Large intestine (tissue), 3 donors: ENCODE data around the gene TMTC1. TPM values are rescaled to one million over a fixed set of nuclear protein-coding genes. Genes with fewer than 3 reads are reported as not detected.

Source experiments
- DNase-seq, 2 donors: peaks; one replicate each; pipeline versions ENCODE4 v3.0.0 to v3.0.0-alpha.2; 2013
- H3K27ac ChIP-seq: one replicate; pipeline ENCODE4 v1.5.1; 2013; ENCODE audit warnings: low read length
- H3K27me3 ChIP-seq: 2 replicates; pipeline ENCODE4 v1.6.1; 2013; ENCODE audit warnings: low read length; ENCODE audit not compliant: control insufficient read depth, insufficient read depth
- H3K36me3 ChIP-seq: 2 replicates; pipeline ENCODE4 v1.6.1; 2013; ENCODE audit warnings: low read length; ENCODE audit not compliant: control insufficient read depth, insufficient read depth
- H3K4me1 ChIP-seq: one replicate; pipeline ENCODE4 v1.6.1; 2013; ENCODE audit warnings: low read length; ENCODE audit not compliant: control insufficient read depth, insufficient read depth
- H3K4me3 ChIP-seq: one replicate; pipeline ENCODE4 v1.5.1; 2013; ENCODE audit warnings: low read length
- H3K9me3 ChIP-seq: one replicate; pipeline ENCODE4 v1.6.1; 2013; ENCODE audit warnings: mild to moderate bottlenecking, low read depth, low read length, moderate library complexity; ENCODE audit not compliant: control insufficient read depth
- WGBS: methylation state at CpG from one replicate; pipeline ENCODE4 v1.1.5; 2013; ENCODE audit warnings: low lambda C conversion rate; ENCODE audit not compliant: insufficient coverage; 5-methylcytosine and 5-hydroxymethylcytosine counted together
- polyA plus RNA-seq: library from polyadenylated mRNA; unstranded; fragments of 120-200 nt; gene quantifications from one replicate; pipeline ENCODE4 v1.2.1, GENCODE V29; 2013

TMTC1 gene
- polyA plus RNA-seq, 1 donor = 4.0 TPM

GRCh38 chr12:29544428-29545101, 239.2 kb downstream of the TMTC1 start:
- WGBS = no CpG with 5 or more reads among the region's 6 CpGs
- H3K4me3 ChIP-seq = no peak overlapping the region
- no peaks in the 10 kb centered on the region for H3K9me3 ChIP-seq
- H3K36me3 ChIP-seq = no peaks in the 10 kb centered on the region
- H3K27ac ChIP-seq = no peak overlapping the region
- DNase-seq = no peak
- no peaks in the 10 kb centered on the region for H3K4me1 ChIP-seq
- H3K27me3 ChIP-seq = no peaks in the 10 kb centered on the region

- H3K27me3 ChIP-seq = no peaks in the 10 kb centered on the region
- no peak for DNase-seq
- H3K9me3 ChIP-seq = no peaks in the 10 kb centered on the region
- H3K27ac ChIP-seq = no peak overlapping the region
- WGBS = 70% methylated on average over 3 of the region's 4 CpGs
- no peaks in the 10 kb centered on the region for H3K4me1 ChIP-seq
- H3K36me3 ChIP-seq = no peaks in the 10 kb centered on the region
- no peak overlapping the region for H3K4me3 ChIP-seq
These were observed 240.7 kb downstream of the TMTC1 start for GRCh38 chr12:29543036-29543435.

GRCh38 chr12:29537298-29537697, 246.4 kb downstream of the TMTC1 start:
- WGBS = no CpG with 5 or more reads among the region's 2 CpGs
- H3K27ac ChIP-seq = no peak overlapping the region
- DNase-seq = no peak

GRCh38 chr12:29534935-29535334, 248.8 kb downstream of the TMTC1 start:
- H3K4me3 ChIP-seq = no peak overlapping the region
- H3K9me3 ChIP-seq = no peaks in the 10 kb centered on the region
- H3K27ac ChIP-seq = no peak overlapping the region
- no CpG with 5 or more reads among the region's 2 CpGs for WGBS
- no peaks in the 10 kb centered on the region for H3K4me1 ChIP-seq
- DNase-seq = no peak
- no peaks in the 10 kb centered on the region for H3K36me3 ChIP-seq
- H3K27me3 ChIP-seq = no peaks in the 10 kb centered on the region

More at GRCh38 chr12:29537298-29537697, 246.4 kb downstream of the TMTC1 start:
- H3K4me1 ChIP-seq = no peaks in the 10 kb centered on the region
- H3K9me3 ChIP-seq = no peaks in the 10 kb centered on the region
- no peaks in the 10 kb centered on the region for H3K27me3 ChIP-seq
- no peak overlapping the region for H3K4me3 ChIP-seq
- H3K36me3 ChIP-seq = no peaks in the 10 kb centered on the region

- Histone ChIP-seq H3K27me3 (no peaks in the 10 kb centered on the region), H3K9me3 (no peaks in the 10 kb centered on the region), H3K4me3 (no peak overlapping the region), H3K4me1 (no peaks in the 10 kb centered on the region), H3K36me3 (no peaks in the 10 kb centered on the region), H3K27ac (no peak overlapping the region)
- DNase-seq = no peak
- no CpG with 5 or more reads among the region's 4 CpGs for WGBS
These were observed 249.8 kb downstream of the TMTC1 start for GRCh38 chr12:29533815-29534489.

- Histone ChIP-seq H3K27me3 (peaks cover 3% of the 10 kb centered on the region), H3K4me1 (no peaks in the 10 kb centered on the region), H3K4me3 (no peak overlapping the region), H3K9me3 (no peaks in the 10 kb centered on the region), H3K27ac (no peak overlapping the region), H3K36me3 (no peaks in the 10 kb centered on the region)
- no peak for DNase-seq
- WGBS = 40% methylated on average over 1 of the region's 1 CpG
These were observed 252.3 kb downstream of the TMTC1 start for GRCh38 chr12:29531471-29531870.

GRCh38 chr12:29530436-29530835, 253.3 kb downstream of the TMTC1 start:
- no CpG with 5 or more reads among the region's 4 CpGs for WGBS
- no peaks in the 10 kb centered on the region for H3K9me3 ChIP-seq
- H3K4me1 ChIP-seq = no peaks in the 10 kb centered on the region
- H3K4me3 ChIP-seq = no peak overlapping the region
- H3K27me3 ChIP-seq = peaks cover 3% of the 10 kb centered on the region
- no peak overlapping the region for H3K27ac ChIP-seq
- no peaks in the 10 kb centered on the region for H3K36me3 ChIP-seq
- no peak for DNase-seq

GRCh38 chr12:29528161-29528560, 255.6 kb downstream of the TMTC1 start:
- no peaks in the 10 kb centered on the region for H3K4me1 ChIP-seq
- no peaks in the 10 kb centered on the region for H3K36me3 ChIP-seq
- no peak overlapping the region for H3K4me3 ChIP-seq
- no peak overlapping the region for H3K27ac ChIP-seq
- peaks cover 3% of the 10 kb centered on the region for H3K27me3 ChIP-seq
- H3K9me3 ChIP-seq = no peaks in the 10 kb centered on the region
- 100% methylated on average over 1 of the region's 4 CpGs for WGBS
- DNase-seq = no peak

- no peak for DNase-seq
- 80% methylated on average over 1 of the region's 2 CpGs for WGBS
- Histone ChIP-seq H3K9me3 (no peaks in the 10 kb centered on the region), H3K27me3 (no peaks in the 10 kb centered on the region), H3K36me3 (no peaks in the 10 kb centered on the region), H3K4me3 (no peak overlapping the region), H3K27ac (no peak overlapping the region), H3K4me1 (no peaks in the 10 kb centered on the region)
These were observed 261.8 kb downstream of the TMTC1 start for GRCh38 chr12:29521951-29522350.

GRCh38 chr12:29519585-29520182, 264.1 kb downstream of the TMTC1 start:
- no peaks in the 10 kb centered on the region for H3K36me3 ChIP-seq
- no peaks in the 10 kb centered on the region for H3K9me3 ChIP-seq
- DNase-seq = peak in 1 of 2 donors; percentile 11
- no peaks in the 10 kb centered on the region for H3K4me1 ChIP-seq
- no peaks in the 10 kb centered on the region for H3K27me3 ChIP-seq
- no peak overlapping the region for H3K27ac ChIP-seq
- H3K4me3 ChIP-seq = no peak overlapping the region
